ENCODE data around the gene UBE2K. TPM values are rescaled to one million over a fixed set of nuclear protein-coding genes. Genes with fewer than 3 reads are reported as not detected.
A peak's percentile ranks its signal among the peaks of the same experiment; 100 is the strongest.
"Not testable (repeated sequence)": the region's sequence is repeated elsewhere in the genome, so short reads cannot be mapped to it uniquely, and the experiment has no call there.

UBE2K gene
- total RNA-seq, 1 donor from 2014 or later, result 87.5 TPM

DNA sequence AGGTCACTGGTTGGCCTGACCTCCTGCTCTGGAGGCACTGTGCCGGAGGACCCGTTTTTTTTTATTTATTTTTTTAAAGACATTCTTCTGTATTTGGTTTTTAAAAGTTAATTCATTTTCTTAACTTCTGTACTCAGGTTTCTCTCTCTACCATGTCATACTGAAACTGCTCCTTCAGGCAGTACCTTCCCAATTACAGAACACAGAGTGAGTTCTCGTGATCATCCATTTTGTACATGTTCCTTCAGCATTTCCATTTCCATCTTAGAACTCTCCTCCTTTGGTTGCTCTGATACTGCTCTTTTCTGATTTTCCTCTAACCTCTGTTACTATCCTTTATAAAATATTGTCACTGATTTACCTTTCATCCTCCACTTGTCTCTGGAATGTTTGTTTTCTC is 17.9 kb downstream of the UBE2K start:
- Mint-ChIP-seq H3K27ac (ENCODE audit: unreplicated experiment) (peak overlapping the region; percentile 79), H3K4me1 (ENCODE audit: low read depth) (peaks cover 56% of the 10 kb centered on the region), H3K9me3 (ENCODE audit: low read depth) (no peaks in the 10 kb centered on the region), H3K4me3 (ENCODE audit: unreplicated experiment) (no peak overlapping the region), H3K36me3 (ENCODE audit: low read depth) (peaks cover 4% of the 10 kb centered on the region), H3K27me3 (ENCODE audit: low read depth) (no peaks in the 10 kb centered on the region)
- TF ChIP-seq, protein P1, sequence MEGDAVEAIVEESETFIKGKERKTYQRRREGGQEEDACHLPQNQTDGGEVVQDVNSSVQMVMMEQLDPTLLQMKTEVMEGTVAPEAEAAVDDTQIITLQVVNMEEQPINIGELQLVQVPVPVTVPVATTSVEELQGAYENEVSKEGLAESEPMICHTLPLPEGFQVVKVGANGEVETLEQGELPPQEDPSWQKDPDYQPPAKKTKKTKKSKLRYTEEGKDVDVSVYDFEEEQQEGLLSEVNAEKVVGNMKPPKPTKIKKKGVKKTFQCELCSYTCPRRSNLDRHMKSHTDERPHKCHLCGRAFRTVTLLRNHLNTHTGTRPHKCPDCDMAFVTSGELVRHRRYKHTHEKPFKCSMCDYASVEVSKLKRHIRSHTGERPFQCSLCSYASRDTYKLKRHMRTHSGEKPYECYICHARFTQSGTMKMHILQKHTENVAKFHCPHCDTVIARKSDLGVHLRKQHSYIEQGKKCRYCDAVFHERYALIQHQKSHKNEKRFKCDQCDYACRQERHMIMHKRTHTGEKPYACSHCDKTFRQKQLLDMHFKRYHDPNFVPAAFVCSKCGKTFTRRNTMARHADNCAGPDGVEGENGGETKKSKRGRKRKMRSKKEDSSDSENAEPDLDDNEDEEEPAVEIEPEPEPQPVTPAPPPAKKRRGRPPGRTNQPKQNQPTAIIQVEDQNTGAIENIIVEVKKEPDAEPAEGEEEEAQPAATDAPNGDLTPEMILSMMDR (IDR thresholded peaks at IDR 0.05), result no peak
- no peak for DNase-seq (ENCODE audit: low spot score)

DNA sequence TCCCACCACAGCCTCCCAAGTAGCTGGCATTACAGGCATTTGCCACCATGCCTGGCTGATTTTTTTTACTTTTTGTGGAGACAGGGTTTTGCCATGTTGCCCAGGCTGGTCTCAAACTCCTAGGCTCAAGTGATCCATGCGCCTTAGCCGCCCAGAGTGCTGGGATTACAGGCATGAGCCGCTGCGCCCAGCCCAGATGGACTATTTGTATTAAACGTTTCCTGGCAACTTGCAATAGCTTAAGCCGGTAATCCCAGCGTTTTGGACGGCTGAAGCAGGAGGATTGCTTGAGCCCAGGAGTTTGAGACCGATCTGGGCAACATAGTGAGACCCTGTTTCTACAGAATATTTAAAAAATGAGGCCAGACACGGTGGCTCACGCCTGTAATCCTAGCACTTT is 18.4 kb downstream of the UBE2K start:
- peaks cover 4% of the 10 kb centered on the region for H3K36me3 Mint-ChIP-seq (ENCODE audit: low read depth)

DNA sequence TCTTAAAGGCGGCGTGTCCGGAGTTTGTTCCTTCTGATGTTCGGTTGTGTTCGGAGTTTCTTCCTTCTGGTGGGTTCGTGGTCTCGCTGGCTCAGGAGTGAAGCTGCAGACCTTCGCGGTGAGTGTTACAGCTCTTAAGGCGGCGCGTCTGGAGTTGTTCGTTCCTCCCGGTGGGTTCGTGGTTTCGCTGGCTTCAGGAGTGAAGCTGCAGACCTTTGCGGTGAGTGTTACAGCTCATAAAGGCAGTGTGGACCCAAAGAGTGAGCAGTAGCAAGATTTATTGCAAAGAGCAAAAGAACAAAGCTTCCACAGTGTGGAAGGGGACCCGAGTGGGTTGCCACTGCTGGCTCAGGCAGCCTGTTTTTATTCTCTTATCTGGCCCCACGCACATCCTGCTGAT is 19.8 kb downstream of the UBE2K start:
- Mint-ChIP-seq H3K27ac (ENCODE audit: unreplicated experiment) (peak overlapping the region; percentile 36), H3K4me1 (ENCODE audit: low read depth) (peaks cover 55% of the 10 kb centered on the region)
- H3K4me3 Mint-ChIP-seq (ENCODE audit: unreplicated experiment); H3K36me3 Mint-ChIP-seq (ENCODE audit: low read depth); H3K27me3 Mint-ChIP-seq (ENCODE audit: low read depth); H3K9me3 Mint-ChIP-seq (ENCODE audit: low read depth): not testable (repeated sequence)
- peak; percentile 2 for DNase-seq (ENCODE audit: low spot score)

More for the DNA sequence above, 18.4 kb downstream of the UBE2K start:
- no peaks in the 10 kb centered on the region for H3K27me3 Mint-ChIP-seq (ENCODE audit: low read depth)
- DNase-seq (ENCODE audit: low spot score), result peak; percentile 42
- H3K4me3 Mint-ChIP-seq (ENCODE audit: unreplicated experiment), result no peak overlapping the region
- H3K27ac Mint-ChIP-seq (ENCODE audit: unreplicated experiment), result peak overlapping the region; percentile 79
- TF ChIP-seq, protein P1 (IDR thresholded peaks at IDR 0.05), result no peak
- H3K4me1 Mint-ChIP-seq (ENCODE audit: low read depth), result peaks cover 58% of the 10 kb centered on the region
- no peaks in the 10 kb centered on the region for H3K9me3 Mint-ChIP-seq (ENCODE audit: low read depth)

DNA sequence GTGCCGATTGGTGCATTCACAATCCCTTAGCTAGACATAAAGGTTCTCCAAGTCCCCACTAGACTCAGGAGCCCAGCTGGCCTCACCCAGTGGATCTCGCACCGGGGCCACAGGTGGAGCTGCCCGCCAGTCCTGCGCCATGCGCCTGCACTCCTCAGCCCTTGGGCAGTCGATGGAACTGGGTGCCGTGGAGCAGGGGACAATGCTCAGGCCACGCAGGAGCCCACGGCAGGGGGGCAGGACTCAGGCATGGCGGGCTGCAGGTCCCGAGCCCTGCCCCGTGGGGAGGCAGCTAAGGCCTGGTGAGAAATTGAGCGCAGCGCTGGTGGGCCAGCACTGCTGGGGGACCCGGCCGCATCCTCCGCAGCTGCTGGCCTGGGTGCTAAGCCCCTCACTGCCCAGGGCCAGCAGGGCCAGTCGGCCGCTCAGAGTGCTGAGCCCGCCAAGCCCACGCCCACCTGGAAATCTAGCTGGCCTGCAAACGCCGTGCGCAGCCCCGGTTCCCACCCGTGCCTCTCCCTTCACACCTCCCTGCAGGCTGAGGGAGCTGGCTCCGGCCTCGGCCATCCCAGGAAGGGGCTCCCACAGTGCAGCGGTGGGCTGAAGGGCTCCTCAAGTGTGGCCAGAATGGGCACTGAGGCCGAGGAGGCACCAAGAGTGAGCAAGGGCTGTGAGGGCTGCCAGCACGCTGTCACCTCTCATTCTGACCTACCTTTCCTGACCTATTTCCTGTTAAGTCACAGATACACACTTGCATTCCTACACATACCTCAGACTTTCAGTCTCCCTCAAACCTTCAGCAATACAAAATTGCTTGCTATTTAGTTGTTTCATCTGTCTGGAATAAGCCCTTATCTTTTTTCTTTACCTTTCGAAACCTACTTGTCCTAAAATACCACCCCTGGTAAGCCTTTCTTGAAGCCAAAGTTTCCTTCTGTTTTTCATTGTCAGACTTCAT is 20.7 kb downstream of the UBE2K start:
- TF ChIP-seq, protein P1 (IDR thresholded peaks at IDR 0.05), result no peak
- no peaks in the 10 kb centered on the region for H3K9me3 Mint-ChIP-seq (ENCODE audit: low read depth)
- peak overlapping the region; percentile 38 for H3K27ac Mint-ChIP-seq (ENCODE audit: unreplicated experiment)
- H3K27me3 Mint-ChIP-seq (ENCODE audit: low read depth), result no peaks in the 10 kb centered on the region
- peaks cover 46% of the 10 kb centered on the region for H3K4me1 Mint-ChIP-seq (ENCODE audit: low read depth)
- peaks cover 4% of the 10 kb centered on the region for H3K36me3 Mint-ChIP-seq (ENCODE audit: low read depth)
- H3K4me3 Mint-ChIP-seq (ENCODE audit: unreplicated experiment), result no peak overlapping the region
- no peak for DNase-seq (ENCODE audit: low spot score)

DNA sequence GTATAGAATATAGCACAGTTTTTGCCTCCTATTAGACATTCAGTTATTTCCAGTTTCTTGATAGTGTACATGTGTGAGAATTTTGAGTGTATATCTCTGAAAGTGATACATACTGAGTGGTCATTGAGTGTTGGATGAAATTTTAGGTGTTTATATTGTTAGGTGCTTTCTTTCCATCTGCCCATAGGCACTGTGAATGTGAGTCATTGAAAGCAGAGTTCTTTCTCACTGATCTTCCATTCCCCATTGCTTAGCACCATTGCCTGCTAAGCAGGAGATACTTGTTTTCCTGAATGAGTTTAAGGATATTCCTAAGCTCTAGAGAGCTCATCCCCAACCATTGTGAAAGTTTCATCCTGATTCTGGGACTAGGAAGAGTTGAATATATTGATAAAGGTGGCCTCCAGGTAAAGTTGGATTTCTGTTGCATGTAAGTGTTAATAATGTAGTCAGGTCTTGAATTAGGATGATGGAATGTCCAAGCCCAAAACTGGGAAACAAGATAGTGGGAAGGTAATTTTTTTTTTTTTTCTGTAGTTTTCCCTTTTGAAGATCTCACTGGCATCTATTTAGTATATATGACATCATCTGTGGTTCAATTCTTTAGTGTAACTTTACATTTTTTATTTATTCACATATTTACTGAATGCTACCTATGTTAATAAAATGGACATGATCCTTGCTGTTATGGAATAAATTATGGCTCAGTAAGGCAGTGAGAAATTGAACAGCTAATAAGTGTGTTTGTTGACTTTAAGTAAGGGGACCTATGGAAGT is 22.1 kb downstream of the UBE2K start:
- no peak for DNase-seq (ENCODE audit: low spot score)

DNA sequence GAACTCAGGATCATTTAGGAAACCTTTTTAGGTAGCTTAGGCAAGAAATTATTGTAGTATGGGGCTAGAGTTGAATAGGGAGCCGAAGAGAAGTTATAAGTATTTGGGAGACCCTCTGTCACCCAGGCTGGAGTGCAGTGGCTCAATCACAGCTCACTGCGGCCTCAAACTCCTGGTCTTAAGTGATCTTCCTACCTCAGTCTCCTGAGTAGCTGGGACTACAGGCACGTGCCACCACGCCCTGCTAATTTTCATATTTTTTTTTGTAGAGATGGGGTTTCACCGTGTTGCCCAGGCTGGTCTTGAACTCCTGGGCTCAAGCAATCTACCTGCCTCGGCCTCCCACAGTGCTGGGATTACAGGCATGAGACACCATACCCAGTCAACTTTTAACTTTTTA is 23.3 kb downstream of the UBE2K start:
- H3K36me3 Mint-ChIP-seq (ENCODE audit: low read depth); H3K27me3 Mint-ChIP-seq (ENCODE audit: low read depth); DNase-seq (ENCODE audit: low spot score); H3K9me3 Mint-ChIP-seq (ENCODE audit: low read depth); H3K4me3 Mint-ChIP-seq (ENCODE audit: unreplicated experiment): not testable (repeated sequence)
- Mint-ChIP-seq H3K4me1 (ENCODE audit: low read depth) (peaks cover 41% of the 10 kb centered on the region), H3K27ac (ENCODE audit: unreplicated experiment) (peak overlapping the region; percentile 12)

More for the DNA sequence above, 22.1 kb downstream of the UBE2K start:
- Mint-ChIP-seq H3K27ac (ENCODE audit: unreplicated experiment) (peak overlapping the region; percentile 10), H3K4me1 (ENCODE audit: low read depth) (peaks cover 42% of the 10 kb centered on the region), H3K9me3 (ENCODE audit: low read depth) (no peaks in the 10 kb centered on the region), H3K27me3 (ENCODE audit: low read depth) (no peaks in the 10 kb centered on the region), H3K36me3 (ENCODE audit: low read depth) (peaks cover 4% of the 10 kb centered on the region), H3K4me3 (ENCODE audit: unreplicated experiment) (no peak overlapping the region)
- TF ChIP-seq, protein P1 (IDR thresholded peaks at IDR 0.05), result no peak
